ENCODE data around the gene GSTO1. TPM values are rescaled to one million over a fixed set of nuclear protein-coding genes. Genes with fewer than 3 reads are reported as not detected.
A peak's percentile ranks its signal among the peaks of the same experiment; 100 is the strongest.

Gene GSTO1
- total and polyA plus RNA-seq, 2 of the 13 experiments (the other 11 are each of a cell fraction or from before 2014, with no cell fraction given) = 228 to 300 TPM

GRCh38 chr10:104255311-104255981, 754 bp downstream of the GSTO1 start (continued):
- peak; percentile 12; the same call in 1 of the 2 replicates for TF ChIP-seq HDAC2 (CRISPR knock-in tag; IDR thresholded peaks at IDR 0.05)
- no peak for TF ChIP-seq ZNF703 (CRISPR knock-in tag; IDR thresholded peaks at IDR 0.05; ENCODE audit: borderline replicate concordance)
- no peak for TF ChIP-seq HNF1B (CRISPR knock-in tag; IDR thresholded peaks at IDR 0.05)
- no peak for TF ChIP-seq MXD3 (CRISPR knock-in tag; IDR thresholded peaks at IDR 0.05)
- peak; percentile 35; the same call in 1 of the 2 replicates for TF ChIP-seq CEBPB (IDR thresholded peaks at IDR 0.05; ENCODE audit: borderline replicate concordance, low read depth, low read length)
- no peak for TF ChIP-seq EP300 (IDR thresholded peaks at IDR 0.05; ENCODE audit: low read depth in 2 of 2, low read length in 2 of 2)
- TF ChIP-seq EP300 (CRISPR knock-in tag; IDR thresholded peaks at IDR 0.05; ENCODE audit: borderline replicate concordance) = 0 out of 2 replicates have a peak, but pooled peaks have one; percentile 26
- no peak for TF ChIP-seq ZBTB34 (CRISPR knock-in tag; IDR thresholded peaks at IDR 0.05)
- TF ChIP-seq, protein P1, sequence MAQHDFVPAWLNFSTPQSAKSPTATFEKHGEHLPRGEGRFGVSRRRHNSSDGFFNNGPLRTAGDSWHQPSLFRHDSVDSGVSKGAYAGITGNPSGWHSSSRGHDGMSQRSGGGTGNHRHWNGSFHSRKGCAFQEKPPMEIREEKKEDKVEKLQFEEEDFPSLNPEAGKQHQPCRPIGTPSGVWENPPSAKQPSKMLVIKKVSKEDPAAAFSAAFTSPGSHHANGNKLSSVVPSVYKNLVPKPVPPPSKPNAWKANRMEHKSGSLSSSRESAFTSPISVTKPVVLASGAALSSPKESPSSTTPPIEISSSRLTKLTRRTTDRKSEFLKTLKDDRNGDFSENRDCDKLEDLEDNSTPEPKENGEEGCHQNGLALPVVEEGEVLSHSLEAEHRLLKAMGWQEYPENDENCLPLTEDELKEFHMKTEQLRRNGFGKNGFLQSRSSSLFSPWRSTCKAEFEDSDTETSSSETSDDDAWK (CRISPR knock-in tag; IDR thresholded peaks at IDR 0.05) = no peak
- no peak for TF ChIP-seq JUN (CRISPR knock-in tag; IDR thresholded peaks at IDR 0.05)
- TF ChIP-seq PCBP2 (optimal IDR thresholded peaks at IDR 0.05; ENCODE audit: low read depth, low read length, poor library complexity, severe bottlenecking) = no peak
- TF ChIP-seq ZNF451 (CRISPR knock-in tag; IDR thresholded peaks at IDR 0.05) = no peak
- 0 out of 2 replicates have a peak, but pooled peaks have one; percentile 13 for TF ChIP-seq SAFB2 (CRISPR knock-in tag; IDR thresholded peaks at IDR 0.05; ENCODE audit: borderline replicate concordance, low read depth)
- peak; percentile 71; the same call in 1 of the 2 replicates for TF ChIP-seq ZKSCAN8 (CRISPR knock-in tag; IDR thresholded peaks at IDR 0.05; ENCODE audit: borderline replicate concordance)
- TF ChIP-seq NFIB (CRISPR knock-in tag; IDR thresholded peaks at IDR 0.05; ENCODE audit: borderline replicate concordance) = no peak
- TF ChIP-seq ZSCAN9 (CRISPR knock-in tag; IDR thresholded peaks at IDR 0.05; ENCODE audit: borderline replicate concordance) = no peak
- no peak for TF ChIP-seq BORCS8-MEF2B (CRISPR knock-in tag; IDR thresholded peaks at IDR 0.05)
- no peak for TF ChIP-seq ZFP62 (CRISPR knock-in tag; IDR thresholded peaks at IDR 0.05)
- TF ChIP-seq ZNF143 (CRISPR knock-in tag; IDR thresholded peaks at IDR 0.05) = no peak
- TF ChIP-seq DRAP1 (CRISPR knock-in tag; IDR thresholded peaks at IDR 0.05) = peak; percentile 32
- peak; percentile 49 for TF ChIP-seq FOSL2 (CRISPR knock-in tag; IDR thresholded peaks at IDR 0.05)
- peak; percentile 29 for TF ChIP-seq SKI (IDR thresholded peaks at IDR 0.05; ENCODE audit: partially characterized antibody)
- TF ChIP-seq DPF2 (CRISPR knock-in tag; IDR thresholded peaks at IDR 0.05; ENCODE audit: borderline replicate concordance, low read depth) = no peak
- no peak; the same call in 1 of the 2 replicates for TF ChIP-seq NAIF1 (CRISPR knock-in tag; IDR thresholded peaks at IDR 0.05; ENCODE audit: borderline replicate concordance)
- no peak for TF ChIP-seq FOSL1 (CRISPR knock-in tag; IDR thresholded peaks at IDR 0.05; ENCODE audit: borderline replicate concordance)
- 0 out of 2 replicates have a peak, but pooled peaks have one; percentile 12 for TF ChIP-seq GFI1 (CRISPR knock-in tag; IDR thresholded peaks at IDR 0.05; ENCODE audit: borderline replicate concordance)

All from HepG2 (cell line).